CD4-positive, alpha-beta T cell treated with Interferon gamma for 1 hour (primary cell): ENCODE data around the gene AFDN.

Source experiments
- DNase-seq: peaks from one replicate; pipeline ENCODE4 v3.0.0-alpha.2; 2020

AFDN gene

GRCh38 chr6:167841981-167842380 lies 15.3 kb downstream of the AFDN start:
- DNase-seq, result no peak

DNA sequence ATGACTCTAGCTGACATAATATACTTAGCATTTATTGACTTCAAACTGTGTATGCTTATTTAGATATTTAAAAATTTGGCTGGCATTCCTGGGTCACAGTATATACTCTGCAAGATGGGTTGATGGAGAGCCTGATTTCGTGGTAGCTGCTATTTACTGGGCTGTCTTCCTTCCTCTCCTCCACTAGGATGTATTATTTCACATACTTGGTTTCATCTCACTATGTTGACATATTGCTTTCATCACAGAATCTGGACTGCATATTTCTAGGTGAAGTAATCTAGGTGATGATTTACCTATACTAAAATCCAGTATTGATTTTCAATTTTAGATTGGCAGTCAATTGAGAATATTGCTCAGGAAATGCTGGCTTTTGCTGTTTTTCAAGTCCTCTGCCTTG lies 15.7 kb downstream of the AFDN start:
- DNase-seq, result no peak

- no peak for DNase-seq
These were observed 16.3 kb downstream of the AFDN start for GRCh38 chr6:167843023-167843422.

DNA sequence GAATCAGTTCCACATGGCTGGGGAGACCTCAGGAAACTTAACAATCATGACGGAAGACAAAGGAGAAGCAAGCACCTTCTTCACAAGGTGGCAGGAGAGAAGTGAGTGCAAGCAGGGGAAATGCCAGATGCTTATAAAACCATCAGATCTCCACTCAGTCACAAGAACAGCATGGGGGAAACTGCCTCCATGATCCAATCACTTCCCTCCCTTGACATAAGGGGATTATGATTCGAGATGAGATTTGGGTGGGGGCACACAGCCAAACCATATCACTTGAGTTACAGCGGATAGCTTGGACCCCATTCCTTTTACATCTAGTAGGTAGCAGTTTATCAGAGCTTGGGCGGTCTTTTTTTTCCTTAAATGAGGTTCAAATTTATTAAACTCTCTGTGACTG lies 19.1 kb downstream of the AFDN start:
- no peak for DNase-seq

GRCh38 chr6:167846997-167847606 lies 20.4 kb downstream of the AFDN start:
- no peak for DNase-seq

GRCh38 chr6:167847936-167848335 lies 21.2 kb downstream of the AFDN start:
- DNase-seq, result no peak

DNA sequence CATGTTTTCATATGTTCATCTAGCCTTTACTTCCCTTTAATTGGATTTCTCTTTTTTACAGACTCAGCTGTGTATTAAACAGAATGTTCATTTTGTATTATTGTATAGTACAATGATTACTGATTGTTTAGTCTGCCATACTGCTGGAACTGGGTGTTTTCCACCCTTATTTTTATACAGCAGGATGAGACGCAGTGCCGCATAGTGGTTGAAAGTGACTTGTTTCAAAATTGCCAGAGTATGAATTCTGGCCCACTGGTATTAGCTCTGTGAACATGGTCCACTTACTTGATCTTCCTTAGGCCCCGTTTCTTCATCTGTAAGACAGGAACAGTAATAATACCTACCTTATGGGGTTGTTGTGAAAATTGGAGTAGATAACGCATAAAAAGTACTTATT lies 22.1 kb downstream of the AFDN start:
- DNase-seq, result no peak

- DNase-seq, result no peak
These were observed 23.2 kb downstream of the AFDN start for GRCh38 chr6:167849846-167850459.

GRCh38 chr6:167850782-167851181 lies 24.1 kb downstream of the AFDN start:
- DNase-seq, result no peak

- no peak for DNase-seq
These were observed 24.8 kb downstream of the AFDN start for GRCh38 chr6:167851370-167851952.

GRCh38 chr6:167855825-167856425 lies 29.2 kb downstream of the AFDN start:
- DNase-seq, result no peak

DNA sequence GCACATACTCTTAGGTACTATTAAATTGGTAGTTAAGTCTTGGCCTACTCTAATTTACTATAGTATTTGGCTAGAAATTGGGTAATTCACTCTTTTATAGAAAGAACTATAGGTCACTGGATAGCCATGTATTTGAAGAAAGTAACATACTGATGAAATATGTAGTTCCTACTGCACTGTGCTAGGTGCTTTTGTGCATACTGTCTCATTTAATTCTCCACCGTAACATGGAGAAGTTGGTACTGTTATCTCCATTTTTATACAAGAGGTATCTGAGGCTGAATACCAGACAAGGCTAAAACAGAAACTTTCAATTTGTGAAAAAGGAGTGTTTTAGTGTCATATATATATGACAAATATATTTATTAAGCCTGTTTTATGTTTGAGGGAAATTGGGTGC lies 29.8 kb downstream of the AFDN start:
- DNase-seq, result no peak

DNA sequence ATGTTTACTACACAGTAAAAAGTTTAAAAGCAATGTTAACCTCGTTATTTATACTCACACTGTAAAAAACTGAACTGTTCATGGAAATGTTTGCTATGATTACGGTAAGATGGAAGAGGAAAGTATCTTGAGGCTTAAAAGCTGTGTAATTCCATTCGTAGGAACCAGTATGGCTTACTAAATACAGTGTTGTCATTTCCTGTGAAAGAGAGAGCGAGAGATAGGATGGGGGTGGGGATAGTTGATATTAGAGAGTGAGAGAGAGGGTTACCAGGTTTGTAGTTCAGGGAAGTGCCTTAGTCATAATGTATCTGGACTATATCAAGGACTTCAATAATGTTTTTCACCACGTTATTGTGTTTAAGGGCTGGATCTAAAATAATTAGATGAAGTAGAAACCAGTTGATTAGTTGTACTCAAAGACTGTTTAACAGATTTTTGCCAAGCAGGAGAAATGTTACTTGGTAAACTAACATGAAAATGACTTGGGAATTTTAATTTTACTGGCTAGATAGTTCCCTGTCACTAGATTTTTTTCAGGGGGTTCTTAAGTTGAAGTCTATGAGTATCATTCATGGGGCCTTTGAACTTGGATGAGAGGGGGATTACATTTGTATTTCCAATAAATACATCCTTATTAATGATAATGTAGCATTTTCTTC lies 30.4 kb downstream of the AFDN start:
- no peak for DNase-seq

DNA sequence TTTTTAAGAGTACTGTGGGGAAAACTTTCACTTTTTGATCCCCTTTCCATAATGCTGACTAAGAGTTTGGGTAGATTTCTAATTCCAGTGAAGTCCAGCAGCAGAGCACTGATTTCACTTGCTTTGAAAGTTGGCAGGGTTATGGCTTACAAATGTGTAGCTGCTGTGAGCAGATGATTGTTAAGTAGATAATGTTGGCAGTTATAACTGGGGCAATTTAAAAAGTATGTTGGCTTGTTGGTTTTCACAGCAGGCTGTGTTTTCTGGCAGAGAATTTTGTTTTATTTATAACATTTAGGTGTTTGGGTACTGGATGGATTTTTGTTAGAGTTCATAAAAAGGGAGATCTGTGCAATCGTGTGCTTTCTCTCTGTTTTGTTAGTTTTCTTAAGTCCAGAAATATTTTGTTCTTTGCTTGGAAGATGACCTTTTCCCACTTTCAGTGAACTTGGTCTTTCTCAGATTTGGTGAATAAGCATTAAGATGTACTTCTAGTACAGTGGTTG lies 31.4 kb downstream of the AFDN start:
- DNase-seq, result no peak

- no peak for DNase-seq
These were observed 32.3 kb downstream of the AFDN start for GRCh38 chr6:167858842-167859664.

DNA sequence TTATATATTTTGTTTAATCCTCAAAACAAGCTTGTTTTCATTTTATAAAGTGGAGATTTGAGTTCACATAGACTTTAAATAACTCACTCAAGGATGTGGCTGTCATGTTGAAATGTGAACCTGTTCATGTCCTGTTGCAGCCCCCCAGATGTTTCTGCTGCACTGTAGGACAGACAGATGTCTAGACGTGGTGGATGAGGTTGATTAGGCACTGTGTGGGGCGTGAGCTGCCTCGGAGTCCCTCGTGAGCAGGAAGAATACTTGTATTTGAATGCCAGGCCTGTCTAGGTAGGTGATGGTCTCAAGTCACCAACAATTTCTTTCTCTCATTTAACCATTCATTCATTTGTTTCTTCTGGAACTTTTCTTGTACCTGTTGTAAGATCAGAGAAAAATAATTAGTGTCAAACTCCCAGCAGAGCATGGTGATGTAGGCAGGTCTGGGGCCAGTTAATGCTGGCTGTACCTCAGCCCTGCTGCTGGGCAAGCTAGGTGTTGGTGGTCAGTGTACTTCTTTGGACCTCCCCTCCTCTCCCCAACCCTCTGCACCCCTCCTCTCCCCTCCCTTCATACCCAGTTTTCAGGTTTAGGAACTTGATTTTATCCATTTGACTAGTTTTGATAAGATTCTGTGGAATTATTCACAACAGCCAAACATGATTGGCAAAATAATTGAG lies 34.0 kb downstream of the AFDN start:
- no peak for DNase-seq

DNA sequence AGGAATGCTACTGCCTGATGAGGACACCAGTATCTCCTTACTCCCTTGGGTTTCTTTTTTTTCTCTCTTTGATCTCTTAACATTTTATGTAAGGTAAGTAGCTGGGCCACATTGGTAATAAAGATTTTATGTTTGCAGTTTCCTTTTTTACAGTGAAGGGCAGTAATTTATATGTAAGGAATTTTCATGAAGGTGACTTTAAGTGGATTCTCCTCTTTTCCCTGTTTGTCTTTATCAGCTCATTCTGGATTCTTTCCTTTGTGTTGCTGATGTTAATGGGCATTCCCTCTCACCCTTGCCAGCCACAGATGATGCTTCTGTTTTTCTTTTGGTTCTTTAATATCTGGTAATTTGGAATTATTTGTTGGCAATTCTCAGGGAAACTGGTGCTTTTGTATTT lies 34.7 kb downstream of the AFDN start:
- DNase-seq, result no peak

DNA sequence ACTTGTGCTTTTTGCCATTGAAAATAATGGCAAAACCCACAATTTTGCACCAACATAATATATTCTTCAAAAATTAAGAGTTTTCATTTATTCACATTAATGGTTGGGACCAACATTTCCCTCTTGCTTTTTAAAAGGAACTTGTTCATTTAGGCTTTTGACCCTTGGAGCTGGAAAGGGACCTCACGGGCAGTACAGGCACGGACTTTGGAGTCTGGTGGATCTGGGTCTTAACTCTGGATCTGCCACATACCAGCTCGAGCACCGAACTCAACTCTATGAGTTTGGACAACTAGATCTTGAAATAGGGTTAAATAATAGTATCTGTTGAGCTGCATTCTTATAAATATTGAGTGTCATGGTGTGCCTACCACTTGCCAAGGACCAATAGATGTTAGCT lies 37.2 kb downstream of the AFDN start:
- DNase-seq, result no peak

GRCh38 chr6:167866642-167867041 lies 39.9 kb downstream of the AFDN start:
- no peak for DNase-seq

DNA sequence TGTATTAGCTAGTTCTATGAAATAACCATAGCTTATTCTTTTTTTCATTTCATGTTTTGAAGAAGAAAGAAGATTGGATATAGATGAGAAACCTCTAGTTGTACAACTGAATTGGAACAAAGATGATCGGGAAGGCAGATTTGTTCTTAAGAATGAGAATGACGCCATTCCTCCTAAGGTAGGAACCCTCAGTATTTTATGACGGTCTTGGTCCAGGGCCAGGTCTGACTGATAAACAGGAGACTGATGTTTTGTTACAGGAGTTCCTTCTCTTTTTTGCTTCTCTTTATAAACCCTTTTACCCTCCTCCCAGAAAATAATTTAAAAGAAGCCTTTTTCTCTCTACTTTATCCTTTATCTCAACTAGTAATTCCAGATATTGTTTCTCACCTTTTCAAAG lies 43.6 kb downstream of the AFDN start:
- DNase-seq, result no peak

GRCh38 chr6:167872538-167873210 lies 46.0 kb downstream of the AFDN start:
- DNase-seq, result no peak
